Tibial nerve (tissue), 4 donors: Measurements from ENCODE around the gene ARHGEF28. TPM values are rescaled to one million over a fixed set of nuclear protein-coding genes. Genes with fewer than 3 reads are reported as not detected.

Experiments used
- DNase-seq, 2 donors: peaks; one replicate each; pipeline ENCODE4 v3.0.0-alpha.2; 2019; ENCODE audit warnings: low spot score in 2 of 2
- H3K27ac ChIP-seq, 4 donors: fragments of 200-600 bp; sonication (generic) in 3 of 4; one replicate each; pipeline ENCODE4 v1.5.1; 2017 to 2019; ENCODE audit warnings: mild to moderate bottlenecking in 1 of 4
- H3K27me3 ChIP-seq, 2 donors: fragments of 200-600 bp; sonication (generic) in 1 of 2; one replicate each; pipeline versions ENCODE4 v1.5.1 to v1.6.0; 2017 to 2019
- H3K36me3 ChIP-seq, 3 donors: fragments of 200-600 bp; sonication (generic); one replicate each; pipeline ENCODE4 v1.5.1; 2018 to 2019
- H3K4me1 ChIP-seq, 4 donors: fragments of 200-600 bp; sonication (generic) in 3 of 4; one replicate each; pipeline ENCODE4 v1.5.1; 2017 to 2019
- H3K4me3 ChIP-seq, 4 donors: fragments of 200-600 bp; sonication (generic) in 3 of 4; one replicate each; pipeline ENCODE4 v1.5.1; 2017 to 2019; ENCODE audit warnings: mild to moderate bottlenecking in 1 of 4, moderate library complexity in 1 of 4
- H3K9me3 ChIP-seq, 4 donors: fragments of 200-600 bp; sonication (generic) in 3 of 4; one replicate each; pipeline ENCODE4 v1.5.1; 2017 to 2019
- EP300 ChIP-seq, 2 donors: sonication (generic); formaldehyde crosslinking; IDR thresholded peaks; one replicate each; pipeline ENCODE4 v1.6.1; 2017; ENCODE audit warnings: antibody characterized with exemption in 2 of 2, mild to moderate bottlenecking in 1 of 2
- POLR2A ChIP-seq, 2 donors: fragments of 450-650 bp; IDR thresholded peaks; one replicate each; pipeline ENCODE4 v1.6.1; 2017; ENCODE audit warnings: antibody characterized with exemption in 2 of 2, mild to moderate bottlenecking in 2 of 2, moderate library complexity in 2 of 2
- WGBS, 2 donors: methylation state at CpG; one replicate each; pipeline ENCODE4 v1.1.5; 2018; 5-methylcytosine and 5-hydroxymethylcytosine counted together
- total RNA-seq, 4 donors: library from RNA; depleted of rRNA; stranded (reverse); fragments of >200 nt; gene quantifications; one replicate each; pipeline ENCODE4 v1.1.0, GENCODE V29; 2016
- TF ChIP-seq, protein P1 (sequence below), 5 experiments: fragments of 200-600 bp in 3 of 5; fragments of 450-650 bp in 2 of 5; sonication (generic) in 3 of 5; IDR thresholded peaks; one replicate each; pipeline ENCODE4 v1.5.1; 2016 to 2019; ENCODE audit warnings: antibody characterized with exemption in 5 of 5, mild to moderate bottlenecking in 3 of 5, moderate library complexity in 2 of 5

The ARHGEF28 gene
- total RNA-seq, 4 donors from 2014 or later, result 66.0 to 83.9 (median 72.5) TPM

DNA sequence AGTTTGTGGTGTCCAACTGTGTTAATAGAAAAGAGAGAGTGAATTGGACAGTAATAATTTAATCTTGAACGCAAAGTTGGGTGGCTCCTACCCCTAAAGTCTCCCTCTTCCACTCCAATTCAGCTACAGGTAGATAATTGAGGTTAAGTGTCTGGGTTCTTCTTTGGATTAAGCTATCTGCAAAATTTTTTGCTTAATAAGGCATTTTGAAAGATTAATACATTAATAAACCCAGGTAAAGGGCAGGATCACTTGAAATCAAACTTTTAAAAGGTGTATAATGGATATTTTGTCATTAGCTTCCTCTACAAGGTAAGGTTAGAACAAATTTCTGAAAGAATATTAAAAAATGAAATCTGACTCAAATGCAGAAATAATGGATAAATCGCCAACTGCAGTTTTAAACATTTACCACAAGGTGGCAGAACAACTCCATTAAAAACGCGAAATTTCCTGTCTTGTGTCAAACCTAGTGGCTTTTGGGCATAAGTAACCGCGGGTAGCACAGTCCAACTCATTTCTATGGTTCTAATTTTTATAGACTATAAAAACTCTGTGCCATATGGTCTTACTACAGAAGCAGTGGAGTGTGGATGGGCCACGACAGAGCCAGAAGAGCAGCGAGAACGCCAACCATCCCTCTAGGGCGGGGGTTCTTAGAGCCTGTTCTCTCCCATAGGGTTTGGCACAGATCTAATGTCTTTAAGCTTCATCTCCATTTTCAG, 276.5 kb downstream of the ARHGEF28 start:
- H3K4me1 ChIP-seq, result peaks cover 0 to 41% (median 8%) of the 10 kb centered on the region in 4 donors
- TF ChIP-seq, protein P1, sequence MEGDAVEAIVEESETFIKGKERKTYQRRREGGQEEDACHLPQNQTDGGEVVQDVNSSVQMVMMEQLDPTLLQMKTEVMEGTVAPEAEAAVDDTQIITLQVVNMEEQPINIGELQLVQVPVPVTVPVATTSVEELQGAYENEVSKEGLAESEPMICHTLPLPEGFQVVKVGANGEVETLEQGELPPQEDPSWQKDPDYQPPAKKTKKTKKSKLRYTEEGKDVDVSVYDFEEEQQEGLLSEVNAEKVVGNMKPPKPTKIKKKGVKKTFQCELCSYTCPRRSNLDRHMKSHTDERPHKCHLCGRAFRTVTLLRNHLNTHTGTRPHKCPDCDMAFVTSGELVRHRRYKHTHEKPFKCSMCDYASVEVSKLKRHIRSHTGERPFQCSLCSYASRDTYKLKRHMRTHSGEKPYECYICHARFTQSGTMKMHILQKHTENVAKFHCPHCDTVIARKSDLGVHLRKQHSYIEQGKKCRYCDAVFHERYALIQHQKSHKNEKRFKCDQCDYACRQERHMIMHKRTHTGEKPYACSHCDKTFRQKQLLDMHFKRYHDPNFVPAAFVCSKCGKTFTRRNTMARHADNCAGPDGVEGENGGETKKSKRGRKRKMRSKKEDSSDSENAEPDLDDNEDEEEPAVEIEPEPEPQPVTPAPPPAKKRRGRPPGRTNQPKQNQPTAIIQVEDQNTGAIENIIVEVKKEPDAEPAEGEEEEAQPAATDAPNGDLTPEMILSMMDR (IDR thresholded peaks at IDR 0.05), result peak; percentile 70 to 90 (median 79)
- TF ChIP-seq POLR2A (IDR thresholded peaks at IDR 0.05) (no peak), EP300 (IDR thresholded peaks at IDR 0.05) (no peak)
- H3K9me3 ChIP-seq, result no peaks in the 10 kb centered on the region
- H3K36me3 ChIP-seq, result peaks cover 0 to 48% (median 0%) of the 10 kb centered on the region in 3 donors
- no peak for DNase-seq
- 36 to 41% methylated on average over 10 of the region's 10 CpGs for WGBS, 2 donors
- H3K4me3 ChIP-seq, result no peak overlapping the region
- H3K27ac ChIP-seq, result peak overlapping the region in 1 of 4 donors; percentile 21
- no peaks in the 10 kb centered on the region for H3K27me3 ChIP-seq

DNA sequence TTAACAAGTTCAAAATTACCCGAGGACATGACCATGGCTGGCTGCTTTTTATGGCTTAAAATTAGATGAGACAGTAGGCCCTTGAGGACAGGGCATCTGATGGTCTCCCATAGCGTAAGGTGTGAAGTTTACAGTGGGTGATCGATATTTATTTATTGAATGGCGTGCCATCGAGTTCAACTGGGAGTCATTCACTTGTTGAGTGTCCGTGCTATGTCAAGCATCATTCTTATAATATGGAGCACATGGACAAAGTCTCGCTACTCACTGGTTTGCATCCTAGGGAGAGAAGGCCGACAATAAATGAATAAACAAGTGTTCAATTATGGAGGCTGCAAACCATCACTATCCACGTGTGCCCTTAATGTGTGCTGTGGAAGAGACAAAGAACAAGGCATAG, 277.2 kb downstream of the ARHGEF28 start:
- Histone ChIP-seq H3K27me3 (no peaks in the 10 kb centered on the region), H3K9me3 (no peaks in the 10 kb centered on the region), H3K4me1 (peaks cover 0 to 41% (median 8%) of the 10 kb centered on the region in 4 donors), H3K27ac (no peak overlapping the region), H3K36me3 (peaks cover 0 to 41% (median 0%) of the 10 kb centered on the region in 3 donors), H3K4me3 (no peak overlapping the region)
- no peak for DNase-seq
- TF ChIP-seq, protein P1 (IDR thresholded peaks at IDR 0.05), result no peak
- TF ChIP-seq POLR2A (IDR thresholded peaks at IDR 0.05) (no peak), EP300 (IDR thresholded peaks at IDR 0.05) (no peak)
- 92 to 94% methylated on average over 9 of the region's 9 CpGs for WGBS, 2 donors

DNA sequence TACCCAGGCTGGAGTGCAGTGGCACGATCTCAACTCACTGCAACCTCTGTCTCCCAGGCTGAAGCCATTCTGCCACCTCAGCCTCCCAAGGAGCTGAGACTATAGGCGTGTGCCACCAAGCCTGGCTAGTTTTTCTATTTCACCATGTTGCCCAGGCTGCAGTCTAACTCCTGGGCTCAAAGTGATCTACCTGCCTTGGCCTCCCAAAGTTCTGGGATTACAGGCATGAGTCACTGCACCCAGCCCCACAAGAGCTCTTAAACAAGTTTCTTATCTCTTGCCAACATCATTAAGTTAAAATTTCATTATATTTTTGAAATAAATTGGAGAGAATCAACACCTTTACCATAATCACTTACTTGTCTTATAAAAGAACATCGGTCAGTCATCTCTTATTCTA, 280.3 kb downstream of the ARHGEF28 start:
- Histone ChIP-seq H3K27me3 (no peaks in the 10 kb centered on the region), H3K27ac (no peak overlapping the region), H3K36me3 (peaks cover 0 to 57% (median 0%) of the 10 kb centered on the region in 3 donors), H3K4me1 (peaks cover 0 to 12% (median 0%) of the 10 kb centered on the region in 4 donors), H3K4me3 (no peak overlapping the region), H3K9me3 (no peaks in the 10 kb centered on the region)
- no peak for DNase-seq
- TF ChIP-seq, protein P1 (IDR thresholded peaks at IDR 0.05), result no peak
- no peak for TF ChIP-seq POLR2A (IDR thresholded peaks at IDR 0.05)
- no peak for TF ChIP-seq EP300 (IDR thresholded peaks at IDR 0.05)
- WGBS, 2 donors, result 79 to 95% methylated on average over 3 of the region's 3 CpGs

DNA sequence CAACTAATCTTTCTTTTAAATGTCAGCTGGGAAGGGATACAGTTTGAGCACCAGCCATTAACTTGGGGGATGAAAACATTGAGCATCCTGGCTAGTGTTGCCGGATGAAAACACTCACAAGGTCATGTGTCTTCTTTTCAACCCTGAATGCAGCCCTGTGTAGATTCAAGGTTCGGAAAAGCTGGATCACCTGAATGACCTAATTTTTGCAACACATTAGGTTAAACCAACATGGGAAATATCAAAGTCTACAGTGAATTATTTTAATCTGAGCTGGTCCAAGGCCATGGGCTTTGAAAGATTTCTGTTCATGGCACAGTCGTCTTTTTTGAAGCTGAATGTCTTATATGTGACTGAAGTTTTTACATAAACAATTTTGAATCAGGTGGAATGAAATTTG, 281.2 kb downstream of the ARHGEF28 start:
- Histone ChIP-seq H3K4me1 (peaks cover 0 to 6% (median 0%) of the 10 kb centered on the region in 4 donors), H3K4me3 (no peak overlapping the region), H3K9me3 (no peaks in the 10 kb centered on the region), H3K27ac (no peak overlapping the region), H3K36me3 (peaks cover 0 to 62% (median 0%) of the 10 kb centered on the region in 3 donors), H3K27me3 (no peaks in the 10 kb centered on the region)
- DNase-seq, result no peak
- WGBS, 2 donors, result 93 to 97% methylated on average over 3 of the region's 3 CpGs
- TF ChIP-seq, protein P1 (IDR thresholded peaks at IDR 0.05), result no peak
- TF ChIP-seq EP300 (IDR thresholded peaks at IDR 0.05) (no peak), POLR2A (IDR thresholded peaks at IDR 0.05) (no peak)

DNA sequence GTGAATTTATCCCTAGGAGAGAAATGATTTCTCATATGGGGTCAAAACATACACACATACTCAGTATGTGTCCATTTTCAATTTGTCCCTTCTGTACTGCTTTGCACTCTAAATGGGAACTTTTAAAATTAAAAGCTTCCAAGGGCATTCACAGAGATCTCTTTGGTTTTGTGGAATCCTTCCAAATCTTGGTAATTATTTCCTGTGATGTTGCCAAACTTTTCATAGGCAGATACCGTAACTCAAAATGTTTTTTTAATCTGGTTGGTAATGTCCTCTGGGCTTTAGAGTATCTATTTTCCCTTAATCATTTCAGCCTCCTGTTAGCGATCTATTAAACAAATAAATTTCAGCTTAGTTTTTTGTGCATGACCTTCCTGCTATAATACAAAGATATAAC, 282.4 kb downstream of the ARHGEF28 start:
- Histone ChIP-seq H3K4me1 (no peaks in the 10 kb centered on the region), H3K27me3 (no peaks in the 10 kb centered on the region), H3K27ac (no peak overlapping the region), H3K4me3 (no peak overlapping the region), H3K36me3 (peaks cover 0 to 59% (median 0%) of the 10 kb centered on the region in 3 donors), H3K9me3 (no peaks in the 10 kb centered on the region)
- no peak for DNase-seq
- WGBS, 2 donors, result 35 to 38% methylated on average over 2 of the region's 2 CpGs
- TF ChIP-seq EP300 (IDR thresholded peaks at IDR 0.05) (no peak), POLR2A (IDR thresholded peaks at IDR 0.05) (no peak)
- TF ChIP-seq, protein P1 (IDR thresholded peaks at IDR 0.05), result no peak
